CD4-positive, alpha-beta memory T cell (primary cell): Measurements from ENCODE around the gene MOGAT1. TPM values are rescaled to one million over a fixed set of nuclear protein-coding genes. Genes with fewer than 3 reads are reported as not detected.

Experiments
- CTCF ChIA-PET: fragments of 350-600 bp; sonication (Branson Sonifier 250); formaldehyde crosslinking; loops from one replicate; lab custom pipeline; 2021; ENCODE audit warnings: inconsistent platforms; ENCODE audit not compliant: partially characterized antibody; lab: Charles Lee
- POLR2A ChIA-PET: fragments of 350-600 bp; sonication (Branson Sonifier 250); formaldehyde crosslinking; loops from one replicate; lab custom pipeline; 2021; ENCODE audit not compliant: partially characterized antibody; lab: Charles Lee
- DNase-seq, 5 donors: peaks; one replicate each; pipeline versions ENCODE4 v3.0.0 to v3.0.0-alpha.2; 2020 to 2022; ENCODE audit warnings: mixed read lengths in 1 of 5
- H3K27ac ChIP-seq: one replicate; pipeline ENCODE4 v1.7.0; 2013; ENCODE audit warnings: low read depth, low read length
- H3K27me3 ChIP-seq: 2 replicates; pipeline ENCODE4 v1.7.0; 2013; ENCODE audit warnings: mild to moderate bottlenecking, low read length, moderate library complexity; ENCODE audit not compliant: insufficient read depth
- H3K36me3 ChIP-seq: 2 replicates; pipeline ENCODE4 v1.7.0; 2013; ENCODE audit warnings: mild to moderate bottlenecking, low read length, moderate library complexity; ENCODE audit not compliant: insufficient read depth
- H3K4me1 ChIP-seq: 2 replicates; pipeline ENCODE4 v1.7.0; 2013; ENCODE audit warnings: mild to moderate bottlenecking, low read length, moderate library complexity; ENCODE audit not compliant: insufficient read depth
- H3K4me3 ChIP-seq, 2 donors: one replicate each; pipeline ENCODE4 v1.7.0; 2013; ENCODE audit warnings: low read length in 2 of 2, mild to moderate bottlenecking in 1 of 2
- H3K9me3 ChIP-seq, 2 donors: one replicate each; pipeline ENCODE4 v1.7.0; 2013; ENCODE audit warnings: low read length in 2 of 2, control low read depth in 1 of 2; ENCODE audit not compliant: control insufficient read depth in 1 of 2
- H3K27ac Mint-ChIP-seq, 7 donors: one replicate each; pipeline ENCODE4 v1.8.0; 2020 to 2021; ENCODE audit warnings: mixed read lengths in 7 of 7, mild to moderate bottlenecking in 6 of 7, inconsistent platforms in 3 of 7, moderate library complexity in 3 of 7
- H3K27me3 Mint-ChIP-seq, 2 donors: one replicate each; pipeline ENCODE4 v1.8.0; 2020 to 2021; ENCODE audit warnings: mixed read lengths in 2 of 2
- H3K36me3 Mint-ChIP-seq, 2 donors: one replicate each; pipeline ENCODE4 v1.8.0; 2020 to 2021; ENCODE audit warnings: mixed read lengths in 2 of 2, inconsistent platforms in 1 of 2, mild to moderate bottlenecking in 1 of 2
- H3K4me1 Mint-ChIP-seq, 4 donors: one replicate each; pipeline ENCODE4 v1.8.0; 2020 to 2021; ENCODE audit warnings: mixed read lengths in 4 of 4, mild to moderate bottlenecking in 1 of 4
- H3K4me3 Mint-ChIP-seq, 8 donors: one replicate each; pipeline ENCODE4 v1.8.0; 2020 to 2021; ENCODE audit warnings: mixed read lengths in 8 of 8, mild to moderate bottlenecking in 7 of 8, moderate library complexity in 6 of 8, inconsistent platforms in 3 of 8
- H3K9me3 Mint-ChIP-seq, 8 donors: one replicate each; pipeline ENCODE4 v1.8.0; 2020 to 2021; ENCODE audit warnings: mixed read lengths in 8 of 8, mild to moderate bottlenecking in 5 of 8, inconsistent platforms in 3 of 8, moderate library complexity in 1 of 8
- intact Hi-C: fragments of 100-400 bp; cut with micrococcal nuclease; formaldehyde crosslinking; loops from one replicate; pipeline ENCODE4 v1.15.1; 2023
- polyA plus RNA-seq, 2 donors: library from polyadenylated mRNA; unstranded; fragments of 300-500 nt; fragmentation: Illumina TruSeq; gene quantifications; one replicate each; pipeline ENCODE4 v1.2.3, GENCODE V29; 2021
- total RNA-seq, 2 experiments: library from RNA; stranded (reverse); gene quantifications; one replicate each; pipeline ENCODE4 v1.2.3, GENCODE V29; 2021

The MOGAT1 gene
- total and polyA plus RNA-seq, 4 experiments from 2014 or later: not detected

DNA sequence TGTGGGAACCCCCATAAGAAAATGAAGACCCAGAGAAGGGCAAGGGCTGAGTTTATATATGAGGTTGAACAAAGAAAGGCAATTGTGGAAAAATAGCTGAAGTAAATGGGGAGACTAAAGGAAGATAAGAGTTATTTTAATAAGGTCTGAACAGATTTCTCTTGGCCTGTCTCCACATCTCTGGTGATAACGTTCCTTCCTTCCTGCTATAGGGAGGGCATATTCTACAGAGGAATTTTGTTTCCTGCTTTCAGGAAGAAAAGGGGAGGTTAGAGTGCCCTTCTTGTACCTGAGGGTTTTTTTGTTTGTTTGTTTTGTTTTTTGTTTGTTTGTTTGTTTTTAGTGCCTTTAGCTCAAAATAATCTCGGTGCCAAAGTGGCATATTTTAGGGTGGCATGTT lies 31.6 kb downstream of the MOGAT1 start:
- Mint-ChIP-seq H3K9me3 (no peaks in the 10 kb centered on the region), H3K4me3 (no peak overlapping the region), H3K27me3 (peaks cover 29 to 41% of the 10 kb centered on the region in 2 donors), H3K27ac (no peak overlapping the region), H3K36me3 (no peaks in the 10 kb centered on the region), H3K4me1 (peaks cover 5 to 13% (median 6%) of the 10 kb centered on the region in 4 donors)
- Histone ChIP-seq H3K27me3 (peaks cover 4% of the 10 kb centered on the region), H3K4me1 (peaks cover 8% of the 10 kb centered on the region), H3K36me3 (no peaks in the 10 kb centered on the region), H3K4me3 (no peak overlapping the region), H3K9me3 (no peaks in the 10 kb centered on the region), H3K27ac (no peak overlapping the region)
- intact Hi-C loops: no loop called here
- POLR2A ChIA-PET: no interaction called here
- no peak for DNase-seq
- CTCF ChIA-PET: interaction anchor here (0.9 to 7.8 kb wide), 4 partner anchors 12 to 198 kb away, joined by 3 to 79 read pairs (median 6); no protein-coding TSS in a partner anchor

DNA sequence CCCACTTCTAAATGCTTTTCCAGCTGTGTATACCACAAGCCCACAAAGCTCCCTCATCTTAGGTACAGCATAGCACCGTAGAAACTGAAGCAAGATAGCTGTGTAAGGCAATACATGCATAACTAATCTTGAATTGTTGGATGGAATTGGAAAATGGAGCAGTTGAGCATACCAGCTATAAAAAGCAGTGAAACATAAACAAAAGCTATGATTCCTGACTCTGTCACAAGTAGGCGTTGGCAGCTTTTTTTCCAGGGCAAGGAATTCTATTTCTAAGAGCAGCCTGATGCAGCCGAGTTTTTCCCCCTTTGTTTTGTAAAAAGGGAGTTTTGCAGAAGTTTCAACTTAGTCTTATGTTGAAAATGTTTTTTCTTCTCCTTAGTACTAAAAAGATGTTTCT lies 32.4 kb downstream of the MOGAT1 start:
- Histone ChIP-seq H3K4me3 (no peak overlapping the region), H3K9me3 (no peaks in the 10 kb centered on the region), H3K36me3 (no peaks in the 10 kb centered on the region), H3K27me3 (peaks cover 4% of the 10 kb centered on the region), H3K27ac (no peak overlapping the region), H3K4me1 (peaks cover 9% of the 10 kb centered on the region)
- intact Hi-C loops: no loop called here
- H3K36me3 Mint-ChIP-seq: no peaks in the 10 kb centered on the region
- H3K27me3 Mint-ChIP-seq: peaks cover 30 to 37% of the 10 kb centered on the region in 2 donors
- POLR2A ChIA-PET: no interaction called here
- H3K4me3 Mint-ChIP-seq: no peak overlapping the region
- CTCF ChIA-PET: interaction anchor here (0.9 to 7.8 kb wide), 4 partner anchors 13 to 197 kb away, joined by 3 to 79 read pairs (median 6); no protein-coding TSS in a partner anchor
- no peaks in the 10 kb centered on the region for H3K9me3 Mint-ChIP-seq
- H3K27ac Mint-ChIP-seq: no peak overlapping the region
- H3K4me1 Mint-ChIP-seq: peaks cover 5 to 13% (median 6%) of the 10 kb centered on the region in 4 donors
- DNase-seq: no peak

DNA sequence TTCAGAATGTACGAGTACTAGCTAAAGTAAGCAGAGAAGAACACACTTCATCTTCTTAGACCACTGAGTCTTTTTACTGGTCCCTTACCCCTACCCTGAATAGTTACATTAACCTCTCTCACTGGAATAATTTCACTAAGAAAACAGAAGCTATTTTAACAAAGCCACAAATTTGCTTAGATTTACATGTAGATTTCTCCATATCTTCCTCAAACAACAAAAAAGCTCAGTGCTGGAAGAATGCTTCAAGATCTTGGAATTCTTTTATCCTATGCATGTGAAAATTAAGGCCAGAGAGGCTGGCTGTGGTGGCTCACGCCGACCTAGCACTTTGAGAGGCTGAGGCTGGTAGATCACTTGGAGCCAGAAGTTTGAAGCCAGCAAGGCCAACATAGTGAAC lies 35.2 kb downstream of the MOGAT1 start:
- Histone ChIP-seq H3K9me3 (no peaks in the 10 kb centered on the region), H3K4me3 (no peak overlapping the region), H3K27me3 (no peaks in the 10 kb centered on the region), H3K4me1 (peaks cover 9% of the 10 kb centered on the region), H3K36me3 (no peaks in the 10 kb centered on the region), H3K27ac (no peak overlapping the region)
- H3K9me3 Mint-ChIP-seq: peaks cover 0 to 2% (median 0%) of the 10 kb centered on the region in 8 donors
- H3K36me3 Mint-ChIP-seq: no peaks in the 10 kb centered on the region
- POLR2A ChIA-PET: no interaction called here
- H3K27me3 Mint-ChIP-seq: peaks cover 34 to 36% of the 10 kb centered on the region in 2 donors
- intact Hi-C loops: loop anchor here (5.0 kb wide), 1 partner anchor 1576 kb away; no protein-coding TSS in a partner anchor
- H3K27ac Mint-ChIP-seq: no peak overlapping the region
- DNase-seq: no peak
- peaks cover 4 to 5% (median 5%) of the 10 kb centered on the region in 4 donors for H3K4me1 Mint-ChIP-seq
- no peak overlapping the region for H3K4me3 Mint-ChIP-seq
- CTCF ChIA-PET: interaction anchor here (0.7 to 7.8 kb wide), 11 partner anchors 9 to 1091 kb away, joined by 3 to 79 read pairs (median 5); no protein-coding TSS in a partner anchor

DNA sequence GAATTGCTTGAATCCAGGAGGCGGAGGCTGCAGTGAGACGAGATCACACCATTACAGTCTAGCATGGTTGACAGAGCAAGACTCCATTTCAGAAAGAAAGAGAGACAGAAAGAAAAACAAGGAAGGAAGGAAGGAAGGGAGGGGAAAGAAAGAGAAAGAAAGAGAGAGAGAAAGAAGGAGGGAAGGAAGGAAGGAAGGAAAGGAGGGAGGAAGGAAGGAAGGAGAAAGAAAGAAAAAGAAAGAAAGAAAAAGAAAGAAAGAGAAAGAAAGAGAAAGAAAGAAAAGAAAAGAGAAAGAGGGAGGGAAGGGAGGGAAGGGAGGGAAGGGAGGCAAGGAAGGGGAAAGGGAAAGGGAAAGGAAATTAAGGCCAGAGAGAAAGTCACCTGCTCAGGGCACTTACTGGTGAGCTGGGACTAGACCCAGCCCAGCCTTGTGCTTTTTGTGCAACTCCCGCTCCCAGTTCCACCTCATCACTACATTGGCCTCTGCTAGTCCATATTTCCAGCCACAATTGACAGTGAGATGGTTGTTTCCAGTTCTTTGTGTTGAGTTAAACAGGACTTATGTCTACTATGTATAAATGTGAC lies 35.7 kb downstream of the MOGAT1 start:
- ChIA-PET POLR2A (no interaction called here), CTCF (interaction anchor here (0.6 to 7.8 kb wide), 15 partner anchors 8 to 232 kb away, joined by 3 to 79 read pairs (median 4); no protein-coding TSS in a partner anchor)
- H3K4me3 Mint-ChIP-seq: no peak overlapping the region
- DNase-seq: no peak
- no peaks in the 10 kb centered on the region for H3K4me1 Mint-ChIP-seq
- peaks cover 0 to 2% (median 0%) of the 10 kb centered on the region in 8 donors for H3K9me3 Mint-ChIP-seq
- H3K9me3 ChIP-seq: no peaks in the 10 kb centered on the region
- peaks cover 31 to 37% of the 10 kb centered on the region in 2 donors for H3K27me3 Mint-ChIP-seq
- H3K4me1 ChIP-seq: peaks cover 6% of the 10 kb centered on the region
- H3K27ac Mint-ChIP-seq: peak overlapping the region in 2 of 7 donors; percentile 53 to 56
- no peaks in the 10 kb centered on the region for H3K27me3 ChIP-seq
- no peak overlapping the region for H3K4me3 ChIP-seq
- H3K27ac ChIP-seq: no peak overlapping the region
- H3K36me3 Mint-ChIP-seq: no peaks in the 10 kb centered on the region
- no peaks in the 10 kb centered on the region for H3K36me3 ChIP-seq
- intact Hi-C loops: loop anchor here (5.0 kb wide), 1 partner anchor 1575 kb away; no protein-coding TSS in a partner anchor

DNA sequence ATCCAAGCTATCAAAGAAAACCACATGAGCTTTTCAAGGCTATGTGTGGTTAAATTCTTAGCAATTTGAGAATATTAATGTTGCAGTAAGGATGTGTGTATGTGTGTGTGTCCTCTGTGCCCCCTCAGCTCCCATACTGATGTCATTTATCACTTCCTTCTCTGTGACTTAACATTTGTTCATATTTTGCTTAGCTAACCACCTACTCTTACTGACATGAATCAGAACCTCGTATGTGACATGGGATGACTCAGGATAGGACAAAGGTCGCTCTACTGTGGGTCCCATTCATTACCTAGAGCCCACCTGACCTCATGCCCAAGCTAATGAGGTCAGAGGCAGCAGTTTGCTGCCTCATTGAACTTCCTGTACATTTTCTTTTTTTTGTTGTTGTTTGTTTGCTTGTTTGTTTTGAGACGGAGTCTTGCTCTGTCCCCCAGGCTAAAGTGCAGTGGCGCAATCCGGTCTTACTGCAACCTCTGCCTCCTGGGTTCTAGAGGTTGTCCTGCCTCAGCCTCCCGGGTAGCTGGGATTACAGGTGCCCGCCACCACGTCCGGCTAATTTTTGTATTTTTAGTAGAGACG lies 36.3 kb downstream of the MOGAT1 start:
- Histone ChIP-seq H3K36me3 (no peaks in the 10 kb centered on the region), H3K27me3 (no peaks in the 10 kb centered on the region), H3K27ac (no peak overlapping the region), H3K4me1 (peaks cover 6% of the 10 kb centered on the region), H3K9me3 (no peaks in the 10 kb centered on the region), H3K4me3 (no peak overlapping the region)
- DNase-seq: no peak
- Mint-ChIP-seq H3K27ac (peak overlapping the region in 1 of 7 donors; percentile 48), H3K9me3 (peaks cover 0 to 2% (median 0%) of the 10 kb centered on the region in 8 donors), H3K36me3 (no peaks in the 10 kb centered on the region), H3K27me3 (peaks cover 29 to 37% of the 10 kb centered on the region in 2 donors), H3K4me3 (no peak overlapping the region), H3K4me1 (no peaks in the 10 kb centered on the region)
- ChIA-PET POLR2A (no interaction called here), CTCF (interaction anchor here (0.6 to 7.8 kb wide), 14 partner anchors 8 to 232 kb away, joined by 3 to 79 read pairs (median 5); no protein-coding TSS in a partner anchor)
- intact Hi-C loops: loop anchor here (1.0 to 5.0 kb wide), 2 partner anchors 232 to 1575 kb away; no protein-coding TSS in a partner anchor

DNA sequence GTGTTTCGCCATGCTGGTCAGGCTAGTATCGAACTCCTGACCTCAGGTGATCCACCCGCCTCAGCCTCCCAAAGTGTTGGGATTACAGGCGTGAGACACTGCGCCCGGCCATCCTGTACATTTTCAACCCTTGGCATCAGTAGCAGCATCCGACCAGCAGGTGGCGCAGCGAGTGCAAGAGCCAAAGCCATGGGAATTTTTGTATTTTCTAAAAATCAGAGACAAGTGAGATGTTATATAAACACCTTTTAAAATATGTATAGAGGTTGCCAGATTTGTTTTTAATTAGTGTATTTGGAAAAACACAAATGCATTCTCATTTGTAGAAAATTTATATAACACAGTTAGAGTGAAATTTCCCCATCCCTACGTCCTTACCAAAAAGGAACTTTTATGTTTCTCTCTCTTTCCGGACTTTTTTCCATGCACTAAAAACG lies 36.8 kb downstream of the MOGAT1 start:
- H3K4me3 Mint-ChIP-seq: no peak overlapping the region
- no peak overlapping the region for H3K4me3 ChIP-seq
- ChIA-PET POLR2A (no interaction called here), CTCF (interaction anchor here (0.8 to 7.8 kb wide), 17 partner anchors 8 to 231 kb away, joined by 3 to 79 read pairs (median 5); no protein-coding TSS in a partner anchor)
- peaks cover 0 to 2% (median 0%) of the 10 kb centered on the region in 8 donors for H3K9me3 Mint-ChIP-seq
- H3K36me3 Mint-ChIP-seq: no peaks in the 10 kb centered on the region
- H3K9me3 ChIP-seq: no peaks in the 10 kb centered on the region
- DNase-seq: peak; percentile 53 to 64 (median 59)
- H3K36me3 ChIP-seq: no peaks in the 10 kb centered on the region
- H3K27ac ChIP-seq: no peak overlapping the region
- H3K4me1 Mint-ChIP-seq: no peaks in the 10 kb centered on the region
- intact Hi-C loops: loop anchor here (1.0 to 5.0 kb wide), 2 partner anchors 231 to 1574 kb away; no protein-coding TSS in a partner anchor
- H3K4me1 ChIP-seq: peaks cover 6% of the 10 kb centered on the region
- no peaks in the 10 kb centered on the region for H3K27me3 ChIP-seq
- no peak overlapping the region for H3K27ac Mint-ChIP-seq
- H3K27me3 Mint-ChIP-seq: peaks cover 27 to 35% of the 10 kb centered on the region in 2 donors
